Measurements from ENCODE around the gene A2M.

- no peak for TF ChIP-seq CTCF (IDR thresholded peaks at IDR 0.05)
- TF ChIP-seq POLR2A (IDR thresholded peaks at IDR 0.05) = no peak
Measured at GRCh38 chr12:9108504-9109212, 7.1 kb downstream of the A2M start.

Measured in adrenal gland (tissue), 5 donors.